Measurements from ENCODE around the gene SKA2.
"Not testable (repeated sequence)": the region's sequence is repeated elsewhere in the genome, so short reads cannot be mapped to it uniquely, and the experiment has no call there.

Gene SKA2

DNA sequence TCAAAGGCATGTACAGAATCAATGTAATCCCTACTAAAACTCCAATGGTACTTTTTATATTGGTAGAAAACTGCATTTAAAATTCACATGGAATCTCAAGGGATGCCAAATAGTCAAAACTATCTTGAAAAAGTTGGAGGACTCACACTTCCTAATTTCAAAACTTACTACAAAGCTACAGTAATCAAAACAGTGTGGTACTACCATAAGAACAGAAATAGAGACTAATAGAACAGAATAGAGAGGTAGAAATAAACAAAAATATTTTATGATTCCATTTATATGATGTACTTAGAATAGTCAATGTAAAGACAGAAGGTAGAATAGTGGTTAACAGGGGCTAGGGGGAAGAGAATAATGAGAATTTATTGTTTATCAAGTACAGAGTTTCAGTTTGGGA lies 57.1 kb downstream of the SKA2 start:
- no peak for DNase-seq (ENCODE audit: low read depth)

DNA sequence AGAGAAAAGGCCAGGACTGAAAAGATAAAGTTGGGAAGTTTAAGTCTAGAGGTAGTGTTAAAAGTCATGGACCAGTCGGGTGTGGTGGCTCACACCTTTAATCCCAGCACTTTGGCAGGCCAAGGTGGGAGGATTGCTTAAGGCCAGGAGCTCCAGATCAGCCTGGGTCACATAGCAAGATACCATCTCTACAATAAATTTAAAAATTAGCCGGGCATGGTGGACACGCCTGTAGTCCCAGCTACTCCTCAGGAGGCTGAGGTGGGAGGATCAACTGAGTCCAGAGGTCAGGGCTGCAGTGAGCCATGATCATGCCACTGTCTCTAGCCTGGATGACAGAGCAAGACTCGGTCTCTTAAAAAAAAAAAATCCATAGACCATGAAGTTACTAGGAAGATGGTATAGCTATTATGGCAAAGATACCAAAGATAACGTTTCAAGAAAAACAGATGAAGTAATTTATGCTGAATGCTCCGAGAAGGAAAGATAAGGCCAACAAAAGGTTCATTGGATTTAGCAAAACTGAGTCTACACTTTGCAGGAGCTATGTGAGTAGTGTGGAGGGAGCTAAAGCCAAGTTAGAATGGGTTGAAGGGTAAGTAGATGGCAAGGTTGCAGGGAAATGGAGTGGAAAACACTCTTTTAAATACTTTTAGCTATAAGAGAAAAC lies 60.0 kb downstream of the SKA2 start:
- DNase-seq (ENCODE audit: low read depth), result no peak

DNA sequence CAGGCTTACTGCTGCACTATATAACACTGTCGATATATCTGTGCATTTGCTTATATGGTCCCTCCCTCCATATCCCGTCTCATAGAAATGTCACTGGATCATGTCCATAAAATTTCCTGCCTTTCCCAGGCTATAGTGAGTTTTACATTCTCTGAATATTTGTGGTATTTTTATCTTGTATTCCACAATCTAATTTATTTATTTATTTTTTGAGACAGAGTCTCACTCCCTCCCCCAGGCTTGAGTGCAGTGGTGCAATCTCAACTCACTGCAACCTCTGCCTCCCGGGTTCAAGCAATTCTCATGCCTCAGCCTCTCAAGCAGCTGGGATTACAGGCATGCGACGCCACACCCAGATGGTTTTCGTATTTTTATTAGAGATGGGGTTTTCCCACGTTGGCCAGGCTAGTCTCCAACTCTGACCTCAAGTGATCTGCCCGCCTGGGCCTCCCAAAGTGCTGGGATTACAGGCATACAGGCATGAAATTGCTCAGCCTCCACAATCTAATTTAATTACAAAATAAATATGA lies 61.2 kb downstream of the SKA2 start:
- no peak for DNase-seq (ENCODE audit: low read depth)

DNA sequence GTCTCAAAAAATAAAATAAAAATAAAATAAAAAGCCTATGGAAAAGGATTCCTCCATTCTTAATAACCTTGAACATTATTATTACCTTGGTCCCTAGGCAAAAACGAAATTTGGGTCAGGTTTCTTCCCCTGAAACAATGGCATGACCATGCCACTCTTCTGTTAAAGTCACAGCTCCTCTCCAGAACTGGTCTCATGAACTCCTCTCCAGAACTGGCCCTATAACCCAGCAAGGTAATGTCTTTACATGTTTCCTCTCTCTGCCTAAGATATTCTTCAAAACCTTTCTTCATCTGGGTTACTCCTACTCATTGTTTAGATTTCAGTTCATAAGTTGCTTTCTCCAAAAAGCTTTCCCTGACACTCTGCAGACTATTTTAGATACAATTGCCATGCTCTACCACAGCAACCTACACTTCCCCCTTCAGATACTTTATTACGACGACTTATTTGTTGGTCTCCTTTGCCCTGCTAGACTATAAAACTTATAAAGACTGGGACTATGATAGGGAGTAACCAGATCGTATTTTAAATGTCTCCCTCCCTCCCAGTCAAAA lies 61.8 kb downstream of the SKA2 start:
- DNase-seq (ENCODE audit: low read depth), result no peak

DNA sequence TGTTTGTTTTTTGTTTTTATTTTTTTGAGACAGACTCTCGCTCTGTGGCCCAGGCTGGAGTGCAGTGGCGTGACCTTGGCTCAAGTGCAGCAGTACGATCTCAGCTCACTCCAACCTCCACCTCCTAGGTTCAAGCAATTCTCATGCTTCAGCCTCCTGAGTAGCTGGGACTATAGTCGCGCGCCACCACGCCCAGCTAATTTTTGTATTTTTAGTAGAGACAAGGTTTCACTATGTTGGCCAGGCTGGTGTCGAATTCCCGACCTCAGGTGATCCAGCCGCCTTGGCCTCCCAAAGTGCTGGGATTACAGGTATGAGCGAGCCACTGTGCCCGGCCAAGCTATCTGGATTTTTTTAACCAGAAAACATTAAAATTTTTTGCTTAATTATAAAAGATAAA lies 64.4 kb downstream of the SKA2 start:
- DNase-seq (ENCODE audit: low read depth), result not testable (repeated sequence)

DNA sequence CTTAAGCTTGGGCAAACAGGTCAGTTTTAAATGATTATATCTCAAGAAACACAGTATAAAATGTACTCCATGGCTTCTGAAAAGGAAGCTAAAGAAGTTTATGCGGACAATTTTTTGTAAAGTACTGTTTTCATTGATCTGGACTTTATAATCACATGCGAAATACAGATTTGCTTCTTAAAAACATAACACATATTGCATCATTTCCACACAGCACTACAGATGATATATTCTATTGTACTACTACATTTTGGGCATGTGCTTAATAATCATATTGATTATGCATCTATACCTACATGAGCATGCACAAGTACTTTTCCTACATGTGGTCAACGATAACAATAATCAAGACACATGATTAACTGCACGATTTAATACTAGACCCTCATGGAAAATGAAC lies 70.8 kb downstream of the SKA2 start:
- no peak for DNase-seq (ENCODE audit: low read depth)

DNA sequence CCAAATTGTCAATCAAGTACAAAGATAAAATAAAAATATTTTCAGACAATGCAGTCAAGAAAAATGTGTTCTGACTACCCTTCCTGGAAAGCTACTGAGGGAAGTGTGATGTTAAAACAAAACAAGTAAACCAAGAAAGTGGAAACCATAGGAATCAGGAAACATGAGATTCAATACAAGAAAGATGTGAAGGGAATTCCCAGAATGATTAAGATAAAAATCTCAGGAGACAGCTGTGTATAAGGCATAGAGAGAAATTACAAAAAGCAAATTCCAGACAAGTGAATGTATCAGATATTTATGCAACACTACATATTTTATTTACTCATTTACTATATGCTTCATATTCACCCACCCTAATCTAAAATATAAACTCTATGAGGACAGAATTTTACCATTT lies 80.5 kb downstream of the SKA2 start:
- DNase-seq (ENCODE audit: low read depth), result no peak

DNA sequence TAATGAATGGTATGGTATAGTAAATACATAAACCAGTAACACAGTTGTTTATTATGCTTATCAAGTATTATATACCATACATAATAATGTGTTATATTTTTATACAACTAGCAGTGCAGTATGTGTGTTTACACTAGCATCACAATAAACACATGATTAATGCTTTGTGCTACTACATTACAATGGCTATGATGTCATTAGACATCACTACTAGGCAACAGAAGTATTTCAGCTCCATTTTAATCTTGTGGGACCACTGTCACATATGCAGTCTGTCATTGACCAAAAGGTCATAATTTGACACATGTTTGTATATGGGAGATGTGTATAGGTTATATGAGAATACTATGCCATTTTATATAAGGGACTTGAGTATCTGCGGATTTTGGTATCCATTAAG lies 81.0 kb downstream of the SKA2 start:
- no peak for DNase-seq (ENCODE audit: low read depth)

DNA sequence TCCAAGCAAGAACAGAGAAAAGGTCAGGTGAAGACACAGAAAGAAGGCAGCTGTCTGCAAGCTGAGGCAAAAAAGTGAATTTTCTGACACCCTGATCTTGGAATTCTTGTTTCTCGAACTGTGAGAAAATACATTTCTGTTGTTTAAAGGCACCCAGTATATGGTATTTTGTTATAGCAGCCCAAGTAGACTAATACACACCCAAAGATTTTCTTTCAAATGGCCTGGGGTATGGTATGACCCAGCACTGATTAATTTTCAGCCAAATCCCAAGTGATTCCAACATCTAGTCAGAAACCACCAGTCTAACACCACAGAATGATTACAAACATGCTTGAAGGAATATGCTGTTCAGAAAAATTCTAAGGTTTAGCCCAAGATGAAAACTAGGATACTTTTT lies 85.1 kb downstream of the SKA2 start:
- no peak for DNase-seq (ENCODE audit: low read depth)

DNA sequence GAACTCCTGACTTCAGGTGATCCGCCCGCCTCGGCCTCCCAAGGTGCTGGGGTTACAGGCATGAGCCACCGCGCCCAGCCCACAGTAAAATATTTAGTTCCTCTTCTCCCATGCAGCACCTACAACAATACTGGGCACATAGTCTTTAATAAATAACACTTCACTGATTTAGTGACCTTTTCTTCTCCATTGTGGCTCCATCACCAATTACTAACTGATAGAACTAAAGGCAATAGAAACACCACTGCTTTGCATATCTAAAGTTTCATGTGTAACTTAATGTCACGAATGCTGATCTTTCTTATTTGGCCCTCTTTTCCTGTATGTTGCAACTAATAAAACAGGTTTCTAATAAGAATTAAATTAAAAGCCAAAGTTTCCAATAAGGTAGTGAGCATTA lies 87.2 kb downstream of the SKA2 start:
- DNase-seq (ENCODE audit: low read depth), result no peak

DNA sequence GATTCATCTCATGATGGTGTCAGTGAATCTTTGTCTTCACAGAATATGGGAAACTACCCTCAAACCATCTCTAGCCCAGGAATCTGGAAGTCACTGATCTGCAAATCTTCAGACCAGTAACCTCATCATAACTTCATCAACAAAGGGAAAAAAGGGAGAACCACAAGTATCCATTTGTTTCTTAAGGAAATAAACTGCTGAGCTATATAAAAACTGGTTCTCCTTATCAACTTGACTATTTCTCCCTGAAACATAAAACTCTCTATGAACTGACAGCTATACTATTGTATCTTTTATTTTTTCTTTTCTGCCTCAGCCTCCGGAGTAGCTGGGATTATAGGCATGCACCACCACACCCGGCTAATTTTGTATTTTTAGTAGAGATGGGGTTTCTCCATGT lies 87.6 kb downstream of the SKA2 start:
- DNase-seq (ENCODE audit: low read depth), result no peak

DNA sequence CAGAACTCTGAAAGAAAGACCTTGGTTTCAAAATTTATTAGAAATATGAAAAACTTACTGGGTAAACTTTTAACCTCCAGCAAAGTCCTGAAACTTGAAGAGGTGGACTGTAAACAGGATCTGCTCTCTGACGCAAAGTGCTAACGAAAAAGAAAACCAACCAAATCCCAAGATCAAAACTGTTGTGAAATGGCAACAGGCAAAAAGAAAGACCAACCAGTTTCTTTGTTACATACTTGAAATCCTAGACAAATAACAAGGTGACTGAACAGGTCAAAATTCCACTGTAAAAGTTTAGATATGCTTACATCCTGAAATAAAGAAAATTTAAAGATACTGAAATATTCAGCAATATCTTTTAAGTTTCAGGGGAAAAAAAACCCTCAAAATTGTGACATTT lies 92.5 kb downstream of the SKA2 start:
- DNase-seq (ENCODE audit: low read depth), result no peak

All from CMK (cell line).